Caco-2 (cell line): ENCODE measurements around the gene CHMP6. TPM values are rescaled to one million over a fixed set of nuclear protein-coding genes. Genes with fewer than 3 reads are reported as not detected.

Experiments used
- BruUV-seq: library from RNA; stranded (reverse); fragments of 400-500 nt; replicated peaks from 2 replicates; lab custom pipeline; 2021; lab: Mats Ljungman, UMichigan
- CTCF ChIA-PET: fragments of 300-600 bp; sonication (Branson Sonifier 250); formaldehyde crosslinking; loops from one replicate; lab custom pipeline; 2022; ENCODE audit warnings: antibody characterized with exemption; lab: Charles Lee
- POLR2A ChIA-PET: fragments of 300-600 bp; sonication (Branson Sonifier 250); formaldehyde crosslinking; loops from one replicate; lab custom pipeline; 2022; ENCODE audit warnings: antibody characterized with exemption; lab: Charles Lee
- DNase-seq, 2 experiments: peaks; one replicate each; pipeline versions ENCODE4 v3.0.0 to v3.0.0-alpha.2; 2020 to 2022
- H3K27me3 ChIP-seq: replicated peaks from 2 replicates; pipeline ENCODE4 v1.6.0; 2011; ENCODE audit warnings: low read length; ENCODE audit not compliant: control insufficient read depth, insufficient read depth
- H3K36me3 ChIP-seq: 2 replicates; pipeline ENCODE4 v1.5.1; 2011; ENCODE audit warnings: low read length; ENCODE audit not compliant: control insufficient read depth, insufficient read depth
- H3K4me1 ChIP-seq: fragments of 250-450 bp; sonication (Bioruptor Pico); 2 replicates; pipeline ENCODE4 v1.5.1; 2020; ENCODE audit warnings: mild to moderate bottlenecking
- H3K4me3 ChIP-seq: 2 replicates; pipeline ENCODE4 v1.5.1; 2011; ENCODE audit warnings: low read depth, mild to moderate bottlenecking, control low read depth, low read length
- H3K9me3 ChIP-seq: fragments of 250-450 bp; sonication (Bioruptor Pico); 2 replicates; pipeline ENCODE4 v1.5.1; 2020; ENCODE audit warnings: mild to moderate bottlenecking, moderate library complexity
- H3K27ac Mint-ChIP-seq: one replicate; pipeline ENCODE4 v1.8.0; 2022; ENCODE audit warnings: mixed read lengths; ENCODE audit not compliant: unreplicated experiment
- H3K27me3 Mint-ChIP-seq: one replicate; pipeline ENCODE4 v1.8.0; 2022; ENCODE audit warnings: mixed read lengths; ENCODE audit not compliant: insufficient read depth, unreplicated experiment
- H3K36me3 Mint-ChIP-seq: one replicate; pipeline ENCODE4 v1.8.0; 2022; ENCODE audit warnings: mild to moderate bottlenecking, mixed read lengths; ENCODE audit not compliant: insufficient read depth, unreplicated experiment
- H3K4me1 Mint-ChIP-seq: one replicate; pipeline ENCODE4 v1.8.0; 2022; ENCODE audit warnings: low read depth, mixed read lengths; ENCODE audit not compliant: unreplicated experiment
- H3K4me3 Mint-ChIP-seq: one replicate; pipeline ENCODE4 v1.8.0; 2022; ENCODE audit warnings: mild to moderate bottlenecking, moderate library complexity, mixed read lengths; ENCODE audit not compliant: unreplicated experiment
- H3K9me3 Mint-ChIP-seq: one replicate; pipeline ENCODE4 v1.8.0; 2022; ENCODE audit warnings: mixed read lengths; ENCODE audit not compliant: unreplicated experiment
- intact Hi-C: fragments of 100-400 bp; cut with micrococcal nuclease; formaldehyde crosslinking; loops from one replicate; pipeline ENCODE4 v1.10.0; 2022; ENCODE audit not compliant: unreplicated experiment
- total RNA-seq: library from RNA; stranded (reverse); gene quantifications from 2 replicates; pipeline ENCODE4 v1.2.3, GENCODE V29; 2022
- TF ChIP-seq, protein P1 (sequence below), 2 experiments: fragments of 200-600 bp in 1 of 2; IDR thresholded peaks; 1 replicate in 1 of 2; 2 replicates in 1 of 2; pipeline versions ENCODE4 v1.5.1 to v1.8.0; 2011 to 2022; ENCODE audit warnings: antibody characterized with exemption in 1 of 2, control low read depth in 1 of 2, inconsistent platforms in 1 of 2, low read depth in 1 of 2, low read length in 1 of 2, mild to moderate bottlenecking in 1 of 2, moderate library complexity in 1 of 2; ENCODE audit not compliant: insufficient read depth in 1 of 2, severe bottlenecking in 1 of 2, unreplicated experiment in 1 of 2

Gene CHMP6
- total RNA-seq, 1 experiment from 2014 or later, result 23.2 TPM

DNA sequence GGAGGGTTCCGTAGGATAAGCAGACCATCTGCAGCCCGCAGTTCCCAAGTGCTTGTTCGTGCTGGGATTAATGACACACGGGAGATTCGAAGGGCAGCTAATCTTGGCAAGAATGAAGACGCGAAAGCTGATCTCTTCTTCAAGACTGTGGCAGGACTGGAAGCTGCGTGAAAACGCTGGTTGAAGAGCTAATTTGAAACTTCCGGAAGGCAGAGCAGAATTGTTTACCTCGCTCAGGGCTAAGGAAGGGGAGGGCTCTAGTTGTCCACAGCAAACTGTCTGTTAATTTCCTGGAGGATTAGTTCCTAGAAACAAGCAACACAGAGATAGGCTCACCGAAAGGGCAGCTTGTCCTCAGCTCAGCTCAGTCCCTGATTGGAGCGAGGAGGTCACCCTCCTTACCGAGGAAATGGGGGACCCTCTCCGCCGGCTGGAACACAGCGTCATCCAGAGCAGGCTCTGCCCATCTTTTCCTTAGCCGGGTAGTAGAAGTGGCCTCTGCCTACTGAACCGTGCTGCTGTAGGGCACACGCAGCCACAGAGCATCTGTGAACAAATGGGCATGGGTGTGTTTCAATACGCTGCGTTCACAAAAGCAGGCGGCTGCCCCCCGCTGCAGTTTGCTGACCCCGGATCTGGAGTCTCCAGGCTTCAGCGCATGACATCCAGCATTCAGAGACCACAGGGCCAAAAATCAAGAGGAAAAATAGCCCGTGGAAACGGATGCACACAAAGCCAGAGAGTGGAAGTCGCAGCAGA lies 26.6 kb downstream of the CHMP6 start:
- no peaks in the 10 kb centered on the region for H3K27me3 ChIP-seq
- H3K9me3 ChIP-seq, result peaks cover 8% of the 10 kb centered on the region
- no peak for DNase-seq
- no peak overlapping the region for H3K4me3 ChIP-seq
- Mint-ChIP-seq H3K4me1 (no peaks in the 10 kb centered on the region), H3K27me3 (peaks cover 3% of the 10 kb centered on the region), H3K9me3 (peaks cover 10% of the 10 kb centered on the region), H3K36me3 (peaks cover 4% of the 10 kb centered on the region), H3K4me3 (no peak overlapping the region), H3K27ac (no peak overlapping the region)
- POLR2A ChIA-PET, result no interaction called here
- no TSS peak for BruUV-seq
- CTCF ChIA-PET, result no interaction called here
- TF ChIP-seq, protein P1, sequence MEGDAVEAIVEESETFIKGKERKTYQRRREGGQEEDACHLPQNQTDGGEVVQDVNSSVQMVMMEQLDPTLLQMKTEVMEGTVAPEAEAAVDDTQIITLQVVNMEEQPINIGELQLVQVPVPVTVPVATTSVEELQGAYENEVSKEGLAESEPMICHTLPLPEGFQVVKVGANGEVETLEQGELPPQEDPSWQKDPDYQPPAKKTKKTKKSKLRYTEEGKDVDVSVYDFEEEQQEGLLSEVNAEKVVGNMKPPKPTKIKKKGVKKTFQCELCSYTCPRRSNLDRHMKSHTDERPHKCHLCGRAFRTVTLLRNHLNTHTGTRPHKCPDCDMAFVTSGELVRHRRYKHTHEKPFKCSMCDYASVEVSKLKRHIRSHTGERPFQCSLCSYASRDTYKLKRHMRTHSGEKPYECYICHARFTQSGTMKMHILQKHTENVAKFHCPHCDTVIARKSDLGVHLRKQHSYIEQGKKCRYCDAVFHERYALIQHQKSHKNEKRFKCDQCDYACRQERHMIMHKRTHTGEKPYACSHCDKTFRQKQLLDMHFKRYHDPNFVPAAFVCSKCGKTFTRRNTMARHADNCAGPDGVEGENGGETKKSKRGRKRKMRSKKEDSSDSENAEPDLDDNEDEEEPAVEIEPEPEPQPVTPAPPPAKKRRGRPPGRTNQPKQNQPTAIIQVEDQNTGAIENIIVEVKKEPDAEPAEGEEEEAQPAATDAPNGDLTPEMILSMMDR (IDR thresholded peaks at IDR 0.05; ENCODE audit: insufficient read depth in 1 of 2, low read depth in 1 of 2, low read length in 1 of 2, severe bottlenecking in 1 of 2, unreplicated experiment in 1 of 2), result no peak
- no peaks in the 10 kb centered on the region for H3K36me3 ChIP-seq
- intact Hi-C loops, result no loop called here
- no peaks in the 10 kb centered on the region; the same call in 1 of the 2 replicates for H3K4me1 ChIP-seq

DNA sequence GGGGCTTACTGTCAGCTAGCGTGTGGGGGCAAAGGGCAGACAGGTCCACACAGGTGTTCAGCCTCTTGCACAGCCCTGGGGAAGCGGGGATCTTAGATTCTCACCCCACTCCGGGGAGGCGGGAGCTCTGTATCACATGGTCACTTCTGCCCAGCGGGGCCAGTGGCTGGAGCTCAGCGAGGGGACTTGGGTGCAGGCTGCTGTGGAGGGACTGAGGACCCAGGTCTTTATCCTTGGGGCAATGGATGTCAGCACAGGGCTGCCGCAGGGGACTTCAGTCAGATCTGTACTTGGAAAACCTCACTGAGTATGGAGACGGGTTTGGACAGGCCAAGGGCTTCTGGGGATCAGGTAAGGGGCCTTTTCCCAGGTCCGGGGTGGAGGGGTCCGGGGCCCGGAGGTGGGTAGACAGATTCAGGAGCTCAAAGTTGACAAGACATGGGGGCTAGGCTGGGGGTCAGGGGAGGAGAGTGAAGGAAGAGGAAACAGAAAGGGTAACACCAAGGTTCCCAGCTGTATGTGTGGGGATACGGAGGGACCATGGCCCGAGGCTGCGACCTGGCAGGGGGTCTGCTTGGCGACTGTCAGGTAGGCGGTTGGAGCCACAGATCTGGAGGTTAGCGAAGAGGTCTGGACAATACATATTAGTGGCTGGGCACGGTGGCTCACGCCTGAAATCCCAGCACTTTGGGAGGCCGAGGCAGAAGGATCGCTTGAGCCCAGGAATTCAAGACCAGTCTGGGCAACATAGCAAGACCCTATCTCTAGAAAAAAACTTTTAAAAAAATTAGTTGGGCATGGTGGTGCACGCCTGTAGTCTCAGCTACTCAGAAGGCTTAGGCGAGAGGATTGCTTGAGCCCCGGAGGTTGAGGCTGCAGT lies 28.2 kb downstream of the CHMP6 start:
- no peak overlapping the region for H3K4me3 Mint-ChIP-seq
- POLR2A ChIA-PET, result no interaction called here
- peaks cover 8% of the 10 kb centered on the region for H3K9me3 ChIP-seq
- H3K4me1 Mint-ChIP-seq, result no peaks in the 10 kb centered on the region
- no peaks in the 10 kb centered on the region for H3K36me3 Mint-ChIP-seq
- no peak overlapping the region for H3K27ac Mint-ChIP-seq
- H3K4me1 ChIP-seq, result no peaks in the 10 kb centered on the region
- peaks cover 3% of the 10 kb centered on the region for H3K27me3 Mint-ChIP-seq
- intact Hi-C loops, result loop anchor here (5.0 kb wide), 1 partner anchor 82 kb away; no protein-coding TSS in a partner anchor
- no peak for DNase-seq
- H3K4me3 ChIP-seq, result no peak overlapping the region
- TF ChIP-seq, protein P1 (IDR thresholded peaks at IDR 0.05; ENCODE audit: insufficient read depth in 1 of 2, low read depth in 1 of 2, low read length in 1 of 2, severe bottlenecking in 1 of 2, unreplicated experiment in 1 of 2), result no peak
- no TSS peak for BruUV-seq
- CTCF ChIA-PET, result interaction anchor here (0.5 to 1.3 kb wide), 2 partner anchors 13 to 796 kb away, joined by 3 to 4 read pairs; no protein-coding TSS in a partner anchor
- H3K27me3 ChIP-seq, result no peaks in the 10 kb centered on the region
- H3K36me3 ChIP-seq, result no peaks in the 10 kb centered on the region
- peaks cover 10% of the 10 kb centered on the region for H3K9me3 Mint-ChIP-seq

DNA sequence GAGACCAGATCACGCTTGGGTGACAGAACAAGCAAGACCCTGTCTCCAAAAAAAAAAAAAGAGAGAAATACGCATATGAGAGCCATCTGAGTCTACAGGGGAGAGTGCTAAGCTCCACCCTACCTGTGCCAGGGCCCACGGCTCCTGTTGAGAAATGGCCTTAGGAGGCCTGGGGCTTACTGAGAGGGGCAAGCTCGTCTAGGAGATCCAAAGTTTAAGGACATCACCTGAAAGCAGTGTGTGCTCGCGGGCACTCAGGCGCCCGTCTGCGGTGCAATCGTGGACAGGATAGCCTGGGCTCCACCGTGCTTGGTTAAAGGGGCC lies 28.8 kb downstream of the CHMP6 start:
- POLR2A ChIA-PET, result no interaction called here
- H3K4me1 ChIP-seq, result no peaks in the 10 kb centered on the region
- no peaks in the 10 kb centered on the region for H3K4me1 Mint-ChIP-seq
- H3K27ac Mint-ChIP-seq, result no peak overlapping the region
- peaks cover 3% of the 10 kb centered on the region for H3K27me3 Mint-ChIP-seq
- DNase-seq, result no peak
- H3K36me3 Mint-ChIP-seq, result no peaks in the 10 kb centered on the region
- CTCF ChIA-PET, result interaction anchor here (1.3 kb wide), 1 partner anchor 12 kb away, joined by 4 read pairs; no protein-coding TSS in a partner anchor
- H3K9me3 ChIP-seq, result peaks cover 8% of the 10 kb centered on the region
- no peaks in the 10 kb centered on the region for H3K27me3 ChIP-seq
- H3K4me3 ChIP-seq, result no peak overlapping the region
- H3K36me3 ChIP-seq, result no peaks in the 10 kb centered on the region
- TF ChIP-seq, protein P1 (IDR thresholded peaks at IDR 0.05; ENCODE audit: insufficient read depth in 1 of 2, low read depth in 1 of 2, low read length in 1 of 2, severe bottlenecking in 1 of 2, unreplicated experiment in 1 of 2), result no peak
- intact Hi-C loops, result loop anchor here (5.0 kb wide), 1 partner anchor 82 kb away; no protein-coding TSS in a partner anchor
- no TSS peak for BruUV-seq
- peaks cover 7% of the 10 kb centered on the region for H3K9me3 Mint-ChIP-seq
- H3K4me3 Mint-ChIP-seq, result no peak overlapping the region
